ENCODE data around the gene RANGAP1.

Gene RANGAP1

GRCh38 chr22:41222846-41223507, 63.0 kb downstream of the RANGAP1 start:
- no peaks in the 10 kb centered on the region for H3K9me3 ChIP-seq (ENCODE audit: control insufficient read depth, low read length)
- TF ChIP-seq CTCF (IDR thresholded peaks at IDR 0.05) = no peak
- no peak overlapping the region for H3K27ac ChIP-seq
- H3K4me1 ChIP-seq = no peaks in the 10 kb centered on the region
- no peak overlapping the region for H3K4me2 ChIP-seq (ENCODE audit: low read length)
- no peak overlapping the region for H3K4me3 ChIP-seq (ENCODE audit: low read depth, low read length)
- H3K79me2 ChIP-seq = no peaks in the 10 kb centered on the region
- no peak overlapping the region for H2AFZ ChIP-seq
- H3K9ac ChIP-seq = no peak overlapping the region
- no peaks in the 10 kb centered on the region for H3K36me3 ChIP-seq (ENCODE audit: control insufficient read depth, insufficient read depth, low read length)
- H3K27me3 ChIP-seq (ENCODE audit: control insufficient read depth, insufficient read depth, low read length) = no peaks in the 10 kb centered on the region

- no peak for TF ChIP-seq CTCF (IDR thresholded peaks at IDR 0.05)
- H3K4me1 ChIP-seq = no peaks in the 10 kb centered on the region
- no peaks in the 10 kb centered on the region for H3K36me3 ChIP-seq (ENCODE audit: control insufficient read depth, insufficient read depth, low read length)
- H3K79me2 ChIP-seq = no peaks in the 10 kb centered on the region
- no peak overlapping the region for H3K4me2 ChIP-seq (ENCODE audit: low read length)
- no peak overlapping the region for H2AFZ ChIP-seq
- H3K4me3 ChIP-seq (ENCODE audit: low read depth, low read length) = no peak overlapping the region
- H3K27ac ChIP-seq = peak overlapping the region; percentile 60
- H3K9ac ChIP-seq = no peak overlapping the region
- no peaks in the 10 kb centered on the region for H3K9me3 ChIP-seq (ENCODE audit: control insufficient read depth, low read length)
- no peaks in the 10 kb centered on the region for H3K27me3 ChIP-seq (ENCODE audit: control insufficient read depth, insufficient read depth, low read length)
These were observed 68.3 kb downstream of the RANGAP1 start for GRCh38 chr22:41217553-41218157.

- Histone ChIP-seq H3K36me3 (ENCODE audit: control insufficient read depth, insufficient read depth, low read length) (no peaks in the 10 kb centered on the region), H2AFZ (no peak overlapping the region), H3K79me2 (no peaks in the 10 kb centered on the region), H3K27me3 (ENCODE audit: control insufficient read depth, insufficient read depth, low read length) (no peaks in the 10 kb centered on the region), H3K4me2 (ENCODE audit: low read length) (no peak overlapping the region), H3K4me1 (no peaks in the 10 kb centered on the region), H3K9ac (no peak overlapping the region), H3K4me3 (ENCODE audit: low read depth, low read length) (no peak overlapping the region), H3K9me3 (ENCODE audit: control insufficient read depth, low read length) (no peaks in the 10 kb centered on the region), H3K27ac (peak overlapping the region; percentile 60)
- TF ChIP-seq CTCF (IDR thresholded peaks at IDR 0.05) = no peak
These were observed 69.0 kb downstream of the RANGAP1 start for GRCh38 chr22:41216984-41217383.

GRCh38 chr22:41215926-41216325, 70.1 kb downstream of the RANGAP1 start:
- Histone ChIP-seq H3K27me3 (ENCODE audit: control insufficient read depth, insufficient read depth, low read length) (no peaks in the 10 kb centered on the region), H3K4me2 (ENCODE audit: low read length) (no peak overlapping the region), H2AFZ (no peak overlapping the region), H3K4me1 (no peaks in the 10 kb centered on the region), H3K79me2 (no peaks in the 10 kb centered on the region), H3K27ac (no peak overlapping the region), H3K4me3 (ENCODE audit: low read depth, low read length) (no peak overlapping the region), H3K36me3 (ENCODE audit: control insufficient read depth, insufficient read depth, low read length) (no peaks in the 10 kb centered on the region), H3K9ac (no peak overlapping the region), H3K9me3 (ENCODE audit: control insufficient read depth, low read length) (no peaks in the 10 kb centered on the region)
- TF ChIP-seq CTCF (IDR thresholded peaks at IDR 0.05) = no peak

- no peak for TF ChIP-seq CTCF (IDR thresholded peaks at IDR 0.05)
- Histone ChIP-seq H3K4me2 (ENCODE audit: low read length) (no peak overlapping the region), H3K4me1 (no peaks in the 10 kb centered on the region), H3K9me3 (ENCODE audit: control insufficient read depth, low read length) (no peaks in the 10 kb centered on the region), H3K9ac (no peak overlapping the region), H3K27me3 (ENCODE audit: control insufficient read depth, insufficient read depth, low read length) (no peaks in the 10 kb centered on the region), H3K4me3 (ENCODE audit: low read depth, low read length) (no peak overlapping the region), H2AFZ (no peak overlapping the region), H3K27ac (no peak overlapping the region), H3K79me2 (no peaks in the 10 kb centered on the region), H3K36me3 (ENCODE audit: control insufficient read depth, insufficient read depth, low read length) (no peaks in the 10 kb centered on the region)
These were observed 70.6 kb downstream of the RANGAP1 start for GRCh38 chr22:41215409-41215808.
